NCI-H1417 treated with DMSO at 0.1 percent for 48 hours (cell line): ENCODE measurements around the gene MCEMP1.

ENCODE experiments used
- DNase-seq: peaks from one replicate; lab custom pipeline; 2025; lab: John Stamatoyannopoulos, UW

The MCEMP1 gene

GRCh38 chr19:7672522-7672921 lies 4.4 kb upstream of the MCEMP1 start:
- no peak for DNase-seq

GRCh38 chr19:7674010-7675005 lies 2.6 kb upstream of the MCEMP1 start:
- no peak for DNase-seq

- no peak for DNase-seq
Observed at GRCh38 chr19:7676376-7676775, 514 bp upstream of the MCEMP1 start.

- DNase-seq, result no peak
Observed at GRCh38 chr19:7677669-7678311, 900 bp downstream of the MCEMP1 start.

GRCh38 chr19:7678971-7679751 lies 2.3 kb downstream of the MCEMP1 start:
- DNase-seq, result no peak

- no peak for DNase-seq
Observed at GRCh38 chr19:7679771-7680605, 3.1 kb downstream of the MCEMP1 start.

GRCh38 chr19:7680606-7681339 lies 3.9 kb downstream of the MCEMP1 start, which contains the start of gene TRAPPC5:
Gene TRAPPC5, plus strand, starts transcription at chr19:7680833. Its CDS starts 1,421 bp downstream, at chr19:7682254.
- peak; percentile 25 for DNase-seq

GRCh38 chr19:7681340-7682174 lies 4.7 kb downstream of the MCEMP1 start:
- no peak for DNase-seq

- no peak for DNase-seq
Observed at GRCh38 chr19:7682175-7682855, 5.4 kb downstream of the MCEMP1 start.

- no peak for DNase-seq
Observed at GRCh38 chr19:7685546-7686445, 8.9 kb downstream of the MCEMP1 start.

- DNase-seq, result no peak
Observed at GRCh38 chr19:7687177-7687576, 10.3 kb downstream of the MCEMP1 start.

GRCh38 chr19:7689165-7689564 lies 12.3 kb downstream of the MCEMP1 start:
- no peak for DNase-seq

- no peak for DNase-seq
Observed at GRCh38 chr19:7690779-7691258, 13.9 kb downstream of the MCEMP1 start.

GRCh38 chr19:7691497-7691896 lies 14.6 kb downstream of the MCEMP1 start:
- no peak for DNase-seq

- no peak for DNase-seq
Observed at GRCh38 chr19:7692417-7693088, 15.7 kb downstream of the MCEMP1 start.

- no peak for DNase-seq
Observed at GRCh38 chr19:7694499-7694898, 17.6 kb downstream of the MCEMP1 start.

- no peak for DNase-seq
Observed at GRCh38 chr19:7697721-7698287, 20.9 kb downstream of the MCEMP1 start.
